ENCODE data around the gene CRTAP. TPM values are rescaled to one million over a fixed set of nuclear protein-coding genes. Genes with fewer than 3 reads are reported as not detected.
A peak's percentile ranks its signal among the peaks of the same experiment; 100 is the strongest.
"Not testable (repeated sequence)": the region's sequence is repeated elsewhere in the genome, so short reads cannot be mapped to it uniquely, and the experiment has no call there.

Gene CRTAP
- total RNA-seq, 1 experiment from 2014 or later, result 287 TPM

DNA sequence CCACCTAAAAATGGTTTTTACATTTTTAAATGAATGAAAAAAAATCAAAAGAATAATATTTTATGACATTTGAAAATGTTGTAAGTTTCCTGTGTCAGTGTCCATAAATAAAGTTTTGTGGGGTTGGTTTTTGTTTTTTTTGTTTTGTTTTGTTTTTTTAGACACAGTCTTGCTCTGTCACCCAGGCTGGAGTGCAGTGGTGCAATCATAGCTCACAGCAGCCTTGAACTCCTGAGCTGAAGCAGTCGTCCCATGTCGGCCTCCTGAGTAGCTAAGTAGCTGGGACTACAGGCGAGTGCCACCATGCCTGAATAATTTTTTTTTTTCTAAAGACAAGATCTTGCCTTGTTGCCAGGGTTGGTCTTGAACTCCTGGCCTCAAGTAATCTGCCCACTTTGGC, 14.1 kb upstream of the CRTAP start:
- DNase-seq (ENCODE audit: low read depth), result no peak

GRCh38 chr3:33100229-33100628, 13.6 kb upstream of the CRTAP start:
- DNase-seq (ENCODE audit: low read depth), result no peak

DNA sequence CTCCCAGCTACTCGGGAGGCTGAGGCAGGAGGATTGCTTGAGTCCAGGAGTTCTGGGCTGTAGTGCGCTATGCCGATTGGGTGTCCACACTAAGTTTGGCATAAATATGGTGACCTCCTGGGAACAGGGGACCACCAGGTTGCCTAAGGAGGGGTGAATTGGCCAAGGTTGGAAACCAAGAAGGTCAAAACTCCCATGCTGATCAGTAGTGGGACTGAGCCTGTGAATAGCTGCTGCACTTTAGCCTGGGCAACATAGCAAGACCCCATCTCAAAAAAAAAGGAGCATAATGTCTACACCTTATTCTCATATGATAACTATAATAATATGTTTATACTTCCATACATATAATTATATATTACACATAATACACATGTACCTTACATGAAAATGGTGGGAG, 10.8 kb upstream of the CRTAP start:
- no peak for DNase-seq (ENCODE audit: low read depth)

- DNase-seq (ENCODE audit: low read depth), result no peak
Observed at GRCh38 chr3:33103480-33103879, 10.3 kb upstream of the CRTAP start.

GRCh38 chr3:33104803-33105202, 9.0 kb upstream of the CRTAP start:
- no peak for DNase-seq (ENCODE audit: low read depth)

- no peak for DNase-seq (ENCODE audit: low read depth)
Observed at GRCh38 chr3:33105341-33105948, 8.4 kb upstream of the CRTAP start.

DNA sequence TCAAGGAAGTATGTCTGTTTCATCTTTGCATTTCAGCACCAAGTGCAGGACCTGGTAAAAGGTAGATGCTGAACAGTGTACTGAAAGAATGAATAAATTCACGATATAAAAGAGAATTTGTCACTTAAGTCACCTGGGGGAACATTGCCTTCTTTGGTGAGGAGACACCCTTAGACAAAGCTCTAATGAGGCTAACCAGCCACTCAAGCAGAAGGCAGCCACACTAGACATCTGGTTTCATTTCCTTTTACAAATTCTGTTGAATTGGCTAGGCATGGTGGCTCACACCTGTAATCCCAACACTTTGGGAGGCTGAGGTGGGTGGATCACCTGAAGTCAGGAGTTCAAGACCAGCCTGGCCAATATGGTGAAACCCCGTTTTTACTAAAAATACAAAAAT, 7.0 kb upstream of the CRTAP start:
- DNase-seq (ENCODE audit: low read depth), result not testable (repeated sequence)

DNA sequence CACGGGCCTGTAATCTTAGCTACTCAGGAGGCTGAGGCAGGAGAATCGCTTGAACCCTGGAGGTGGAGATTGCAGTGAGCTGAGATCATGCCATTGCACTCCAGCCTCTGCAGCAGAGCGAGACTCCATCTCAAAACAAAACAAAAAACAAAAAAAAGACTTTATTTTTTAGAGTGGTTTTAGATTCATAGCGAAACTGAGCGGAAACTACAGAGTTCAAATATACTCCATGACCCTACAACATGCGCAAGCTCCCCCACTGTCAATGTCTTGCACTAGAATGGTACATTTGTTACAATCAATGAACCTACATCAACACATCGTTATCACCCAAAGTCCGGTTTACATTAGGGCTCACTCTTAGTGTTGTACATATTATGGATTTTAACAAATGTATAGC, 2.2 kb upstream of the CRTAP start:
- no peak for DNase-seq (ENCODE audit: low read depth)

DNA sequence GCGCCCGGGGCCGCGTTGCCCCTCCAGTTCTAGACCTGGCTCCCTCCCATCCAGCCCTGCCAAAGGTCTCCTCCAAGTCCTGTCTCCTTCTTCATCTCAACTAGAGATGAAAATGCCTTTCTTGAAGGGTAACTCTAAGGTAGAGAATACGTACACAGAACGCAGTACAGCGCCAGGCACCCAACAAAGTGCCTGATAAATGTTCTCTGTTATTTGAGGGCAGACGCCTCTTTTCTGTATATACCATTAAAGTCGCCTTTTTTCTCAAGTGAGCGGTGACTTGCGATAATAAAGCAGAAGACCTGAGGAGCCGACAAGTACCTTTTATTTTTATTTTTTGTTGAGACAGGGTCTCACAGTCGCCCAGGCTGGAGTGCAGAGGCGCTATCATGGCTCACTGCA, 809 bp downstream of the CRTAP start:
- no peak for DNase-seq (ENCODE audit: low read depth)

GRCh38 chr3:33115024-33115768, 1.4 kb downstream of the CRTAP start:
- DNase-seq (ENCODE audit: low read depth), result peak; percentile 92

DNA sequence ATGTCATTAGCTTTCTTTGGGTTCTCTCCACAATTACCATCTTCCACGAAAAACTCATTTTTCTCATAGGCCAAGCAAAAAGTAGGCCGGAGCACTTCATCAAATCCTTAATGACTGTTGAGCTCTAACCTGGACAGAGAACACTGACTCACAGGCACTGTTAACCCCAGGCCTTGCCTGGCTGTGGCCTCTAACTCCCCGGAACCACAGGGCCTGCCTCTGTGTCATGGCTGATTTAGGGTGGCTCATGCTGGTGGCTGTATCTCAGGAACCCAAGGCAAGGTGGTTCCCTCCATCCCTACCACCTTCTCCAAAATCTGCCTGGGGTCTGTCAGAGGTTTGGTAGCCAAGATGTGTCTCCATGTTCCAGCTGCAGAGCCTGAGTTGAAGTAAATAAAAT, 3.6 kb downstream of the CRTAP start:
- DNase-seq (ENCODE audit: low read depth), result no peak

DNA sequence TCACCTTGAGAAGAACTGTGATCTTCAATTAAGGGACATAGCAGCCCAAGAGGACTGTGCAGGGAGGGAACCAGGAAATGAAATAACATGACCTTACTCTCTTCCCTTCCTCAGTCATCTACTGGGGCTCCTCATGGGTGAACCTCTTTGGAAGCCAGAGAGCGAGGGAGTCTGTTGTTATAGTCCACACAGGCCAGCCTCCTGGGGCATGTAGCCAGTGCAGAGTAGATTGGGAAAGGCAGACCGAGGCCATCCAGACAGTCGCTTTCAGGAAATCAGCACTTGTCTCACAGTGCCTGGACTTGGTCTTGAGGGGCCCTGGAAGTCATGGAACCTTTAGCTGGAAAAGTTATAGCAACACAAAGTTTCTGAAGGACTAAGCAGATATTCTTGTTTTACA, 6.1 kb downstream of the CRTAP start:
- DNase-seq (ENCODE audit: low read depth), result no peak

DNA sequence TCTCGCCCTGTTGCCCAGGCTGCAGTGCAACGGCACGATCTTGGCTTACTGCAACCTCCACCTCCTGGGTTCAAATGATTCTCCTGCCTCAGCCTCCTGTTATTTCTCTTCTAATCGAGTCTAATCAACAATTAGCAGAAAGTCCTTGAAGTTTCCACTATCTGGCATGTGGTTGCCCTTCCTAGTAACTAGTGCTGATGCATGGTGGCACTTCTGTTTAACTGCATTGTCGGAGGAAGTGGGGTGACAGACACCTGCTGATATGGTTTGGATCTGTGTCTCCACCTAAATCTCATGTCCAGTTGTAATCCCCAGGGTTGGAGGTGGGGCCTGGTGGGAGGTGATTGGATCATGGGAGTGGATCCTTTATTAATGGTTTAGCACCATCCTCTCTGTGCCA, 9.2 kb downstream of the CRTAP start:
- DNase-seq (ENCODE audit: low read depth), result no peak

GRCh38 chr3:33124638-33125037, 10.8 kb downstream of the CRTAP start:
- DNase-seq (ENCODE audit: low read depth), result no peak

DNA sequence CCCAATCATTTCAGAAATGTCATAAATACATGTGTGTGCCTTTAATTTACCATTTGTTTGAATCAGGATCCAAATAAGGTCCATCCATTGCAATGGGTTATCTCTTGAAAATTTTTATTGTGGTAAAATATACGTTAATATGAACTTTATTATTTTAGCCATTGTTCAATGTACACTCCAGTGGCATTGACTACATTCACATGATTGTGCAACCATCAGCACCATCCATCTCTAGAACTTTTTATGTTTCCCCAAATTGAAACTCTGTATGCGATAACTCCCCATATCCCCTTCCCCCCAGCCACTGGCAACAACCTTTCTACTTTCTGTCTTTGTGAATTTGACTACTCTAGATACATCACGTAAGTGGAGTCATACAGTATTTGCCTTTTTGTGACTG, 12.0 kb downstream of the CRTAP start:
- no peak for DNase-seq (ENCODE audit: low read depth)

GRCh38 chr3:33128706-33129105, 14.9 kb downstream of the CRTAP start:
- peak; percentile 41 for DNase-seq (ENCODE audit: low read depth)

DNA sequence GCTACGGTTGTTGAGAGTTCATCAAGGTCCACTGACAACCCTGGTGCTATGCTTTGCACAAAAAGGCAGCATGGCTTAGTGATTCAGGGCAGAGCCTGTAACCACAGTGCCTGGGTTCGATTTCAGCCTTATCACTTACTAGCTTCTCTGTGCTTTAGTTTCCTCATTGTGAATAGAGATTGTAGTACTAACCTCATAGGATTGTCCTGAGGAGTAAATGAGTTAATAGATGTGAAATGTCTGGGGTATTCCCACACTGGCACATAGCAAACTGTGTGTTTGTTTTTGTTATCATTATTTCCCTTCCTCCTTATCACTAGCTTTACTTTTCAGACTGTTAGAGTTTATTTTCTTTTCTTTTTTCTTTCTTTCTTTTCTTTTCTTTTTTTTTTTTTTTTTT, 16.3 kb downstream of the CRTAP start:
- DNase-seq (ENCODE audit: low read depth), result no peak

- DNase-seq (ENCODE audit: low read depth), result peak; percentile 61
Observed at GRCh38 chr3:33131331-33132018, 17.7 kb downstream of the CRTAP start.

DNA sequence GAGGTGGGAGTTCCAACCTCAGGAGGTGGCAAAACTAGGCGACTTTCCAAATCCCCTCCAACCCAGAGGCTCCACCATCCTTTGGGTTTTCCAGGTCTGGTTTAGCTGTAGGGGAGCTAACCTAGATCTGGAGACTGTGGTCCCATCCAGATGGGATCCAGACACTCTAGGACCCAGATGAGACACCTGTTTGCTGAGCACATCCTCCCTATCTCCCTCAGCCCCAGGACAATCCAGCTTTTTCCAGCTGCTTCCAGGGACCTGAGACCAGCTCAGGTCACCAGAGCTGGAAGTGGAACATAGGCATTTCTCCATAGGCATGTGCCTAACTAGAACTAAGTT, 18.2 kb downstream of the CRTAP start:
- no peak for DNase-seq (ENCODE audit: low read depth)

DNA sequence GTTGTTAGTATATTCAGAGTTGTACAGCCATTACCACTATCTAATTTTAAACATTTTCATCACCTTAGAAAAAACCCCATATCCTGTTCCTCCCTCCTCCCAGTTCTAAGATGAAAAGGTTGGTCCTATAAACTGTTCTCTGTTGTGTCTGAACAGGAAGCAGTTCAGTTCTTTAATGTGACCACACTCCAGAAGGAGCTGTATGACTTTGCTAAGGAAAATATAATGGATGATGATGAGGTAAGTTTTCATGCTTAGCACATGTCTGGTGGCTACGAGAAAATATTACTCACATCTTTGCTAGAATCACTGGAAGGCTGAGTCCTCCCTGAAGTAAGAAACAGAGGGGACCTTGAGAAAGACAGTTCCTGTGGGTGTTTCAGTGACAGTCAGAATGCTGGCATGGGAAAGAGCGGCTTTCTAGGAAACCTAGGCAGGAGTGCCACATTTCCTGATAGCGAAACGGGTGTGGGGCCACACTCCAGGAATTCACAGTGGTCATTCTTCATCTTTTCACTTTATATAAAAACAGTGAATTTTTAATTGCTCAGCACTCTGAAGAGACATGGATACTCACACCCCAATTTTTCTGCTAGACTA, 20.3 kb downstream of the CRTAP start:
- DNase-seq (ENCODE audit: low read depth), result peak; percentile 43

DNA sequence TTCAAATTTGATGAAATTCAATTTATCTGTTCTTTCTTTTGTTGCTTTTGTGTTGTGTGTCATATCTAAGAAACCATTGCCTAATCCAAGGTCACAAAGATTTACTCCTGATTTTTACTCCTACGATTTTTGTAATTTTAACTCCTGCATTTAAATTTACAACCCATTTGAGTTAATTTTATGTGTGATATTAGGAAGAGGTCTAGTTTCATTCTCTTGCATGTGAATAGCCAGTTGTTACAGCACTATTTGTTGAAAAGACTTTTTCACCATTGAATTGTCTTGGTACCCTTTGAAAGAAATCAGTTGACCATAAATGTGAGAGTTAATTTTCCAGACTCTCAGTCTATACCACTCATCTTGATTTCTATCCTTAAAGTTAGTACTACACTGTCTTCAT, 23.9 kb downstream of the CRTAP start:
- DNase-seq (ENCODE audit: low read depth), result no peak

GRCh38 chr3:33139006-33139623, 25.3 kb downstream of the CRTAP start:
- DNase-seq (ENCODE audit: low read depth), result not testable (repeated sequence)

All from LHCN-M2 (cell line).